Endothelial cell of umbilical vein (primary cell): ENCODE data around the gene SLIRP.

Experiments
- CTCF ChIP-seq, 2 donors: IDR thresholded peaks; 1 replicate in 1 of 2; 2 replicates in 1 of 2; pipeline ENCODE4 v1.5.1; 2011; ENCODE audit warnings: low read length in 2 of 2, mild to moderate bottlenecking in 2 of 2, moderate library complexity in 2 of 2, control low read depth in 1 of 2, inconsistent platforms in 1 of 2, low read depth in 1 of 2; ENCODE audit not compliant: insufficient read depth in 1 of 2; ENCODE audit errors: extremely low read depth in 1 of 2
- EZH2 ChIP-seq: IDR thresholded peaks from 2 replicates; pipeline ENCODE4 v1.6.1; 2012; ENCODE audit warnings: borderline replicate concordance, low read depth, mild to moderate bottlenecking, moderate library complexity, low read length, inconsistent platforms; ENCODE audit not compliant: severe bottlenecking
- FOS ChIP-seq: IDR thresholded peaks from 2 replicates; pipeline ENCODE4 v1.6.1; 2011; ENCODE audit warnings: mild to moderate bottlenecking, low read length, moderate library complexity, borderline replicate concordance; ENCODE audit not compliant: insufficient read depth
- JUN ChIP-seq: IDR thresholded peaks from 2 replicates; pipeline ENCODE4 v1.6.1; 2011; ENCODE audit warnings: borderline replicate concordance, low read depth; ENCODE audit not compliant: insufficient read length, insufficient read depth
- MAX ChIP-seq: IDR thresholded peaks from 2 replicates; pipeline ENCODE4 v1.6.1; 2011; ENCODE audit not compliant: insufficient read depth, insufficient read length
- MYC ChIP-seq: IDR thresholded peaks from one replicate; pipeline ENCODE4 v1.6.1; 2011; ENCODE audit warnings: mild to moderate bottlenecking, low read depth, low read length
- POLR2A ChIP-seq: IDR thresholded peaks from 2 replicates; pipeline ENCODE4 v1.6.1; 2012; ENCODE audit warnings: low read depth, mild to moderate bottlenecking, control low read depth, low read length
- POLR2AphosphoS5 ChIP-seq: IDR thresholded peaks from 2 replicates; pipeline ENCODE4 v1.6.1; 2012; ENCODE audit warnings: low read depth, mild to moderate bottlenecking, control low read depth, low read length, moderate library complexity; ENCODE audit not compliant: insufficient read depth

- no peak for TF ChIP-seq CTCF (IDR thresholded peaks at IDR 0.05; ENCODE audit: extremely low read depth in 1 of 2, insufficient read depth in 1 of 2, low read depth in 1 of 2, low read length in 2 of 2)
- TF ChIP-seq EZH2 = no peak
- TF ChIP-seq POLR2A = no peak
- TF ChIP-seq POLR2AphosphoS5 = no peak
- TF ChIP-seq MYC = no peak
- TF ChIP-seq JUN = no peak
- no peak for TF ChIP-seq FOS
- no peak for TF ChIP-seq MAX
Measured at GRCh38 chr14:77673193-77673592, 34.7 kb upstream of the SLIRP start.
